Effector CD4-positive, alpha-beta T cell (primary cell): Measurements from ENCODE around the gene PPP1R14B.
A peak's percentile ranks its signal among the peaks of the same experiment; 100 is the strongest.

Experiments used
- DNase-seq: peaks from one replicate; pipeline ENCODE4 v3.0.0-alpha.2; 2020
- total RNA-seq: gene quantifications from one replicate; lab custom pipeline; 2026; lab: John Stamatoyannopoulos, UW

PPP1R14B gene, protein sequence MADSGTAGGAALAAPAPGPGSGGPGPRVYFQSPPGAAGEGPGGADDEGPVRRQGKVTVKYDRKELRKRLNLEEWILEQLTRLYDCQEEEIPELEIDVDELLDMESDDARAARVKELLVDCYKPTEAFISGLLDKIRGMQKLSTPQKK
- 13.1 reads per million, percentile 37 among the genes with 10 or more reads in this experiment for total RNA-seq

GRCh38 chr11:64246871-64247728, at the start of gene PPP1R14B:
Gene PPP1R14B, minus strand, starts transcription at chr11:64246943. Its CDS starts 270 bp downstream, at chr11:64246673.
- DNase-seq = peak; percentile 72

DNA sequence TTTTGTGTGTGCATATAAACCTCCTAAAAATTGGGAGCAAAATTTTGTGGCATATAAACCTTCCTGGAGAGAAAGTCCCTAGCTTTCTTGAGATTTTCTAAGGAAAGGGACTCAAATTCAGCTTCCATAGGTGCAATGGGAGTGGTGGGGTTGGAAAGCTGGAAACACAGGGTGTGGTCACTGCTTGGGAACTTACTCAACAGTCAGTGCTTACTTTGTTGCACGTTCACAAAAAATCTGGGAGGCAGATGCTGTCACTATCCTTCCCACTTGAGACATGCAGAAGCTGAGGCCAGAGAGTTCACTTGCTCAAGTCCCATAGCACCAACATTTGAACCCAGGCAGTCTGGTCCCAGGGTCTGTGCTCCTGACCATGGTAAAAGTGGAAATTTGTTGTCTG, 49.5 kb upstream of the PPP1R14B start:
- no peak for DNase-seq

DNA sequence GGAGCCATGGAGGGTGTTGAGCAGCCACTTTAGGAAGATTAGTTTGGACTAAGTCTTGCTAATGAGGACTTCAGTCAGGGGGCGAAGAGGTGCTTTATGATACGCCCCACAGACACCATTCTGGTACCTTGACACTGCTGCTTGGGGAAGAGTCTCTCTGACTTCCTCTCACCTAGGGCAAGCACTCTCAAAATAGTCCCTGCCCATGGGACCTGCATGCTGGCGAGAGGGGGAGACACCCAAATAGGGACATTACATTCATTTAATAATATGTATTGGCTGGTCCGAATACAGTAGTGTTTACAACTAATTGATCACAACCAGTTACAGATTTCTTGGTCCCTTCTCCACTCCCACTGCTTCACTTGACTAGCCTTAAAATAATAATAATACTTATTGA, 49.0 kb upstream of the PPP1R14B start:
- no peak for DNase-seq

DNA sequence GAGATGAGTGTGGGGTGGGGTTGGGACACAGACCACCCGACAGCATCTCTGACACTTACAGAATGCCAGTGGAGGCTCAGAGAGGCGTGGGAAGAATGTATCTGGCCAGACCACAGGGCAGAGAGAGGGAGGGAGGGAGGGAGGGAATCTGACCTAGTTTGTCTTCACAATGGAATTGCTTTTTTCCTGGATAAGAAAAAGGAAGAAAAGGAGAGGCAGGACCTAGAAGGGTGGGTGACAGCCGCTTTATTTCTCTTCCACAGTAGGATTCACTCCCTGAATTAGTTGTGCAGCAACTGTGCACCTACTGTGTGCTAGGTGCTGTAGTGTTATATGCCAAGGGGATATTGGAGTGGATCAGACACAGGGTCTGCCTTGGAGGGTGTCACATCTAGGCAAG, 48.0 kb upstream of the PPP1R14B start:
- DNase-seq = no peak

DNA sequence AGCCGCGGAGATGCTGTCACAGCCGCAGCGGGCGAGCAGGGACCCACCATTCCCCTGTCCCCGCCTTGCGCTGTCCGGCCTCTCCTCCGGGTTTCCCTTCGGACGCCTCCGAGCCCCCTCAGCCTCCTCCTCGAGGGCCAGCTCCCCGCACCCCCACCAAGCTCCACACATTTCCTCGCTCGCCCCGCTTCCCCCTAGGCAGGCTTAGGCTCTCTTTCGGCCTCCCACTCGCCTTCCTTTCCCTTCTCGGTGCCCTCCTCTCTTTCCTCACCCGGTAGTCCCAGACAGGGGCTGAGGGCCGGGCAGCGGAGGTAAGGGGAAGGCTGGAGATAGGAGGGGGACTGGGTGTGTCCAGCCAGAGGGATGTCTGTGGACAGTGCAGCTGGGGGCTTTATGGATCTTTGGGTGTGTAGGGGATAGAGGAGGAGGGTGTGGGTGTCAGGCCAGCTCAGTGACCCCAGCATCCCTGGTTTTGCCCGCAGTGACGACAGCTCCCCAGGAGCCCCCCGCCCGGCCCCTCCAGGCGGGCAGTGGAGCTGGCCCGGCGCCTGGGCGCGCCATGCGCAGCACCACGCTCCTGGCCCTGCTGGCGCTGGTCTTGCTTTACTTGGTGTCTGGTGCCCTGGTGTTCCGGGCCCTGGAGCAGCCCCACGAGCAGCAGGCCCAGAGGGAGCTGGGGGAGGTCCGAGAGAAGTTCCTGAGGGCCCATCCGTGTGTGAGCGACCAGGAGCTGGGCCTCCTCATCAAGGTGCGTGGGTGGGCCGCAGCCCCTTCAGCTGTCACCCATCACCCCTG, 45.9 kb upstream of the PPP1R14B start:
- DNase-seq = no peak

DNA sequence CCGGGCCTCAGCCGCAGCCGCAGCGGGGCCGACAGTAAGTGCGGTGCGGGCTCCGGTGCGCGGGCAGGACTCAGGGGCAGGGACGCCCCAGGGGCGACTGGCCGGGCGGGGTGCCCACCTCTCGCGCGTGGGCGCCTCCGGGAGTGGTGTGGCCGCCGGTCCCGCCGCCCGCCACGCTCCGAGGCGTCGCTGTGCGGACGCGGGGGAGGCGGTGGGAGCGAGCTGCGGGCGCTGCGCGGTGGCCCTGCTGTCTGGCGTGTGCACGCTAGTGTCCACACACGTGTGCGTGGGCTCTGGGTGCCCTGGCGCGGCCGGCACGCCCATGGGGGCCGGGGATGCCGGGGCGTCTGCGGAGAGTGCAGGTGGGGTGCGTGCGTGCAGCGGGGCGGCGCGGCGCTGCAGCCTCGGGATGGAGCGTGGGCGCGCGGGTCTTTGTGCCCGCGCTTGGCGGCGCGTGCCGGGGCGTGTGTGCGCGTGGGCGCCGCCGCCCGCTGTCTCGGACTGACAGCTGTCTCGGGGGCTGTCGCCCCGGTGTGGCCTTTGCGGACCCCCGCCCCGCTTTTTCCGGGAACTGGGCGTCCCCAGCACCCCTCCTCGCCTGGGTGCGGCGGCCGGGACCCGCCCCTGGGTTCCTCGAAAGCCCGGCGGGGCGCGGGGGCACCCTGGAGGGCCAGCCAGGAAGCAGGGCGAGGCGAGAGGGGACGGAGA, 45.2 kb upstream of the PPP1R14B start:
- no peak for DNase-seq

- no peak for DNase-seq
Observed at GRCh38 chr11:64291262-64291751, 44.6 kb upstream of the PPP1R14B start, which contains the start of gene KCNK4. Gene KCNK4, plus strand, starts transcription at chr11:64291302. Its CDS starts 1,717 bp downstream, at chr11:64293019.

DNA sequence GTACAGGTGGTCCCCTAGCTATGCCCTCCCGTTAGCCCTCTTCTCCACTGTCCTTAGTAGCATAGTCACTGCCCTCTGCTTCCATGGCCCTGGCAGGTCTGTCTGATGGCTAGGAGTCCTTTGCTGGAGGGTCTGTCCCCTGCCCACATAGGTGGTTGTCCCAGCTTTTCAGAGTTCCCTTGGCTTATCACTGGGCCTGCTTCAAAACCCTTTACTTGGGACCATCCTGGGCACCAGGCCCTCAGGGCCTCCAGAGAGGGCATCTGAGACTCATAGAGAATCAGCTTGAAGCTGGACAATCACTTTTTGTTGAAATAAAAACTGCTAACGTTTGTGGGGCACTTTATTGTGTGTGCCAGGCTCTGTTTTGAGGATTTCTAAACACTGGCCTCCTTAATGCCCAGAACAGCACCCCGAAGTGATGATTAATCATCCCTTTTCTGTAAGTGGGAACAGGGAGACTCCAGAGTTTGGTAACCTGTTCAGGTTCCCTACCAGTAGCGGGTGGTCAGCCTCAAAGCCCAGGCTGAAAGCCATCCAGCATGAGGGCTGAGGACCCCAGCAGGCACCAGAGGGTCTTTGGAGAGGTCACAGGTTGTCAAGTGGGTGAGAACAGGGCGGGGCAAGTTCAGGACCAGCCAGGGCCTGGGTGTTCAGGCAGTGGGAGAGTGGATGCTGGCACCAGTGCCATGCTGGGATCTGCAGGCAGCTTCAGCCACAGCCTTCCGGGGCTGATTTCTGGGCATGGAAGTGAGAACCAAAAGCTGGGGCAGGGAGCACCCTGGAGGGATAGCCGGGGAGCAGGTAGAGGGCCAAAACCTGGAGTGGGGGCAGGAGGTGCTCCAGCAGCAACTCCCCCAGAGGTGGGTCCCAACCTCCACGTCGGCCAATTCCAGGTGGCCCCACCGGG, 43.9 kb upstream of the PPP1R14B start:
- DNase-seq = no peak

DNA sequence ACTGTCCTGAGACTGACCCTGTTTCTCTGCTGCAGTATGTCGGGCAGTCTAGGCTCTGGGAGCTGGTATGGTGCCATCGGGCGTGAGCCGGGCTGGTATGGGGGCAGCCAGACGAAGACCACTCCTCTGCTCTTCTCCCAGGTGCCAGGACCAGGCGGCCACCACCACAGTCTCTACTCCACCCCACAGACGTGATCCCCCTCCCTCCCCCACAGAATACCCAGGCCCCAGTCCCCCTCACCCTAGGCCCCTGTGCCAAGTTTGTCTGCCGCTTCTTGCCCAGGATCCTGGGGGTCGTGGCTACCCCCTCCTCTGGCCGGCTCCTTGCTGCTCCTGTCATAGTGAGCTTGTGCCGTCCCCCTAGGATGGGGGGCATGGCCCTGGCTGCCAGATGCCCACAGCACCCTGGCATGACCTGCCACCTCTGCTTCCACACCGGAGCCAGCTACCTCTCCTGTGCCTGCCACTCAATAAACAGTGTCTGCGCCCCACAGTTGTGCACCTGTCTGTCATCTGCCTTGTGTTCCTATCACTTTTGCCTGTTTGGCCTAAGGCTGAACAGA, 42.3 kb upstream of the PPP1R14B start:
- DNase-seq = no peak

DNA sequence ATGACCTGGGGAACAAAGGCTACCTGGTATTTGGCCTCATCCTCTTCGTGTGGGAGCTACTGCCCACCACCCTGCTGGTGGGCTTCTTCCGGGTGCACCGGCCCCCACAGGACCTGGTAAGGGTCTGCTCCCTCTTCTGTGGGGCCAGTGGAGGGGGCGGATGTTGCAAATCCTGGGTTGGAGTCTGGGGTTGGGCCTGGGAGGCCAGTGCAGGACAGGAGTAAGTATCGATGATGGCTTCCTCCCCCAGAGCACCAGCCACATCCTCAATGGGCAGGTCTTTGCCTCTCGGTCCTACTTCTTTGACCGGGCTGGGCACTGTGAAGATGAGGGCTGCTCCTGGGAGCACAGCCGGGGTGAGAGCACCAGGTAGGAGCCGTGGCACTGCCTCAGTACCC, 41.6 kb upstream of the PPP1R14B start:
- no peak for DNase-seq

DNA sequence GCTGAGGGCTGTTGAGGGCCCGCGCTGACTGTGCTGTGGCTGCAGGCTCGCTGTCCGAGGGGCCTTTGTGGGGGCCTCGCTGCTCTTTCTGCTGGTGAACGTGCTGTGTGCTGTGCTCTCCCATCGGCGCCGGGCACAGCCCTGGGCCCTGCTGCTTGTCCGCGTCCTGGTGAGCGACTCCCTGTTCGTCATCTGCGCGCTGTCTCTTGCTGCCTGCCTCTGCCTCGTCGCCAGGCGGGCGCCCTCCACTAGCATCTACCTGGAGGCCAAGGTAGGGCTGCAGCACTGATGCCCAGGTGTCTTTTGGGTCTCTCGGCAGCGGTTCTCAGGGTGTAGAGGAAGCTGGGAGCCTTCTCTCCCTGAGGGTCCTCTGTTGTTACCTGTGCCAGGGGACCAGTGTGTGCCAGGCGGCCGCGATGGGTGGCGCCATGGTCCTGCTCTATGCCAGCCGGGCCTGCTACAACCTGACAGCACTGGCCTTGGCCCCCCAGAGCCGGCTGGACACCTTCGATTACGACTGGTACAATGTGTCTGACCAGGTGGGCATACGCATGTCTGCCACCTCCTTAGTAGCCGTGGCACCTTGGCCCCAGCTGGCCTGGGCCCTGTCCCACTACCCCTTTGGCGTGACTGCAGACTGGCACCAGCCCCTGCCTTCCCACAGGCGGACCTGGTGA, 41.1 kb upstream of the PPP1R14B start:
- no peak for DNase-seq

- no peak for DNase-seq
Observed at GRCh38 chr11:64286801-64287159, 40.0 kb upstream of the PPP1R14B start.

DNA sequence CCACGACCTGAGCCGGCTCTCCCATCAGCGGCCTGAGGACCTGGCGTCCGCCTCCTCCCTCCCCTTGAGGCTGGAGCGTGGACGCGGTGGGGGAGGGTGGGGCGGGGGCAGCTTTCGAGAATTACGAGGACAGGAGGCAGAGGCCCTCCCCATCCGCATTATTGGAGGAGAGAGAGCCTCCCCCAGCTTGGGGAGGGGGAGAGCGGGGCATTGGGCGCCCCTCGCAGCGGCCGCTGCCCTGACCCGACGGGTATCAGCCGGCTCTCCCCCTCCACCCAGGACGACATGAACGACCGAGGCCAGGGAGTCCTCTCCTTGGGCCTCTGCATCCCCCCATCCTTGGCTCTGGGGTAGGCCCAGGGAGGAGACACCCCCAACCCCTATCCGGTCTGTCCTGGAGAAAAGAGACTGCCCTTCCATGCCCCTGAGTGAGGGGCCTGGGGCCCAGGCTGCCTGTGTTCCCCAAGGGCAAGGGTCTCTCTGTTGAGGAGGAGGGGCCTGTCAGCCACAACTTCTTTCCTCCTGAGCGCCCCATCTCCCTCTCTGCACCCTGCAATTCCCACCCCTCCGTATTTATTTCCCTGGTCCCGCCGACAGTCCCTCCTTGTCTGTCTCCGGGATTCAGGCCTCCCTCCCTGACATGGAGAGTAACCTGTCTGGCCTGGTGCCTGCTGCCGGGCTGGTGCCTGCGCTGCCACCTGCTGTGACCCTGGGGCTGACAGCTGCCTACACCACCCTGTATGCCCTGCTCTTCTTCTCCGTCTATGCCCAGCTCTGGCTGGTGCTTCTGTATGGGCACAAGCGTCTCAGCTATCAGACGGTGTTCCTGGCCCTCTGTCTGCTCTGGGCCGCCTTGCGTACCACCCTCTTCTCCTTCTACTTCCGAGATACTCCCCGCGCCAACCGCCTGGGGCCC, 39.4 kb upstream of the PPP1R14B start:
- no peak for DNase-seq

GRCh38 chr11:64284962-64285884, 38.5 kb upstream of the PPP1R14B start, which contains the start of gene GPR137:
Gene GPR137, plus strand, starts transcription at chr11:64285848. Its CDS starts 677 bp downstream, at chr11:64286525.
- DNase-seq = peak; percentile 88

DNA sequence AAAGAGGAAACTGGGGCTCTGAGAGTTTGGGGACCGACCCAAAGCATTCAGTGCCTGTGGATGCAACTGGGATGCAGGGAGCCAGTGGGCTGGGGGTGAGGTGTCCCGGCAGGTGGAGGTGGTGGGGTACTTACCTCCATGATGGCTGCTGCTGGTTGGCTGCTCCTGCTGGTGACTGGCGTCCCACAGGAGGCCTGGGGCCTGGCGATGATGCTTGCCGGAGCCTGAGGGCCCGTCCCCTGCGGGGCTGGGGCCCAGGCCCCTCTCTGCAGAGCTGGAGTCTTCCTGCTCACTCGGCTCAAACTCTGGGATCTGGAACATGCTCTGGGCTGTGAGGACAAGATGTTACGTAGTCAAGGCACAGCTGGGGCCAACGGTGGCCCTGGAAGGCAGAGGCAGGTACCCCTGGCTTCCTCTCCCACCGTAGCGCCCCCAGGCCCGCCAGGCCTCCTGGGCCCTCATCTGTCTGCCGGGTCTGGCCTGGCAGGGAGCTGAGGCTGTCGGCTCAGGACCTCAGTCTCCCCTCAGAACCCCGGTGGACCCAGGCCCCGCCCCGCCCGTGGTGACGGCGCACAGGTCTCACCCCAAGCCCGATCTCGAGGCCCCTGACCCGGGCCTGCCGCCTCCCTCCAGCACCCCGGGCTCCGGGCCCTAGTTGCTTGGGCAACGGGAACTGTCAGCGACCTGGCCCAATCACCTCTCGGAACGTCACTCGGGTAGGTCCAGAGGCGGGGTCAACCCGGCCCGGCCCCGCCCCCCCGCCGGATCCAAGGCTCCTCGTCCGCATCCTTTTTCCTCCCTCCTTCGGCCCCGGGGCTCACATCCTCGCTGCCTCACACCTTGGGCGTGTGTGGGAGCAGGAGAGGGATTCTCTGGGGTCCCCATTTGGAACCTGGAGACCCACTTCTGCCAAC, 37.6 kb upstream of the PPP1R14B start, which contains the start of gene BAD:
BAD (minus strand) TSS at position 618 of the 914 bp plus-strand sequence; CDS start at position 321, 297 bp downstream.
- peak; percentile 91 for DNase-seq

- DNase-seq = no peak
Observed at GRCh38 chr11:64283092-64283491, 36.3 kb upstream of the PPP1R14B start.
